WTC11 (cell line): ENCODE data around the gene ASS1. TPM values are rescaled to one million over a fixed set of nuclear protein-coding genes. Genes with fewer than 3 reads are reported as not detected.

Experiments
- ATAC-seq: fragments of 200-7000 bp; cut with Tn5 transposase; 2 replicates; pipeline ENCODE4 v1.10.0; 2021; ENCODE audit warnings: mild to moderate bottlenecking, moderate library complexity
- CTCF ChIA-PET: fragments of 300-600 bp; sonication (Branson Sonifier 250); formaldehyde crosslinking; loops from one replicate; lab custom pipeline; 2021; ENCODE audit warnings: antibody characterized with exemption; lab: Charles Lee
- POLR2A ChIA-PET: fragments of 350-600 bp; sonication (Branson Sonifier 250); formaldehyde crosslinking; loops from one replicate; lab custom pipeline; 2021; ENCODE audit warnings: antibody characterized with exemption; lab: Charles Lee
- DNase-seq: peaks from one replicate; pipeline ENCODE4 v3.0.0; 2021; ENCODE audit warnings: low spot score
- H3K27ac Mint-ChIP-seq: 2 replicates; pipeline ENCODE4 v1.8.0; 2021; ENCODE audit warnings: mixed read lengths
- H3K27me3 Mint-ChIP-seq: 2 replicates; pipeline ENCODE4 v1.8.0; 2021; ENCODE audit warnings: low read depth, mild to moderate bottlenecking, moderate library complexity, mixed read lengths
- H3K36me3 Mint-ChIP-seq: 2 replicates; pipeline ENCODE4 v1.8.0; 2021; ENCODE audit warnings: mixed read lengths
- H3K4me1 Mint-ChIP-seq: 2 replicates; pipeline ENCODE4 v1.8.0; 2022; ENCODE audit warnings: mixed read lengths
- H3K4me3 Mint-ChIP-seq: 2 replicates; pipeline ENCODE4 v1.8.0; 2021; ENCODE audit warnings: mild to moderate bottlenecking, moderate library complexity, mixed read lengths
- H3K9me3 Mint-ChIP-seq: 2 replicates; pipeline ENCODE4 v1.8.0; 2021; ENCODE audit warnings: mixed read lengths
- EMX1 ChIP-seq: fragments of 250-450 bp; sonication (Bioruptor Pico); IDR thresholded peaks from 2 replicates; pipeline ENCODE4 v1.8.0; 2021; ENCODE audit warnings: mild to moderate bottlenecking
- ETV6 ChIP-seq: sonication (generic); formaldehyde crosslinking; IDR thresholded peaks from 2 replicates; pipeline ENCODE4 v1.8.1; 2022; ENCODE audit warnings: mild to moderate bottlenecking, missing genetic modification reagents
- FOXJ3 ChIP-seq: sonication (generic); formaldehyde crosslinking; IDR thresholded peaks from 2 replicates; pipeline ENCODE4 v1.9.0; 2021; ENCODE audit warnings: missing genetic modification reagents, mild to moderate bottlenecking, borderline replicate concordance
- GABPB1 ChIP-seq: sonication (generic); formaldehyde crosslinking; IDR thresholded peaks from 2 replicates; pipeline ENCODE4 v1.8.1; 2023; ENCODE audit warnings: mild to moderate bottlenecking, missing genetic modification reagents
- GTF2I ChIP-seq: fragments of 250-450 bp; sonication (Bioruptor Pico); conservative IDR thresholded peaks from 2 replicates; pipeline ENCODE4 v1.4.0; 2021; ENCODE audit warnings: mild to moderate bottlenecking
- MXD4 ChIP-seq: fragments of 250-450 bp; sonication (Bioruptor Pico); IDR thresholded peaks from 2 replicates; pipeline ENCODE4 v1.8.0; 2021; ENCODE audit warnings: mild to moderate bottlenecking, moderate library complexity, borderline replicate concordance
- NFYB ChIP-seq: sonication (generic); formaldehyde crosslinking; conservative IDR thresholded peaks from 2 replicates; pipeline ENCODE4 v1.8.0; 2022; ENCODE audit warnings: low read depth, missing genetic modification reagents
- OVOL2 ChIP-seq: fragments of 250-450 bp; sonication (Bioruptor Pico); IDR thresholded peaks from 2 replicates; pipeline ENCODE4 v1.9.0; 2021; ENCODE audit warnings: mild to moderate bottlenecking, borderline replicate concordance
- RORB ChIP-seq: fragments of 250-450 bp; sonication (Bioruptor Pico); IDR thresholded peaks from 2 replicates; pipeline ENCODE4 v1.9.0; 2021; ENCODE audit warnings: mild to moderate bottlenecking
- SP1 ChIP-seq: sonication (generic); formaldehyde crosslinking; conservative IDR thresholded peaks from 2 replicates; pipeline ENCODE4 v1.8.1; 2022; ENCODE audit warnings: missing genetic modification reagents
- TCF7 ChIP-seq: sonication (generic); formaldehyde crosslinking; IDR thresholded peaks from 2 replicates; pipeline ENCODE4 v1.8.0; 2022; ENCODE audit warnings: mild to moderate bottlenecking, low read depth, missing genetic modification reagents, moderate library complexity
- TEAD1 ChIP-seq: sonication (generic); formaldehyde crosslinking; IDR thresholded peaks from 2 replicates; pipeline ENCODE4 v1.8.0; 2022; ENCODE audit warnings: mild to moderate bottlenecking, missing genetic modification reagents
- ZNF121 ChIP-seq: sonication (generic); formaldehyde crosslinking; IDR thresholded peaks from 2 replicates; pipeline ENCODE4 v1.8.0; 2023; ENCODE audit warnings: missing genetic modification reagents
- ZNF416 ChIP-seq: fragments of 250-450 bp; sonication (Bioruptor Pico); IDR thresholded peaks from 2 replicates; pipeline ENCODE4 v1.9.0; 2021; ENCODE audit warnings: mild to moderate bottlenecking, inconsistent platforms
- ZNF423 ChIP-seq: fragments of 250-450 bp; sonication (Bioruptor Pico); IDR thresholded peaks from 2 replicates; pipeline ENCODE4 v2.1.2; 2022; ENCODE audit warnings: mild to moderate bottlenecking, moderate library complexity
- ZNF671 ChIP-seq: fragments of 250-450 bp; sonication (Bioruptor Pico); IDR thresholded peaks from 2 replicates; pipeline ENCODE4 v1.8.0; 2021; ENCODE audit warnings: mild to moderate bottlenecking
- total RNA-seq: library from RNA; stranded (reverse); gene quantifications from 3 replicates; pipeline ENCODE4 v1.2.3, GENCODE V29; 2021
- TF ChIP-seq, protein P1 (sequence below): sonication (generic); formaldehyde crosslinking; IDR thresholded peaks from 2 replicates; pipeline ENCODE4 v1.8.1; 2023; ENCODE audit warnings: mild to moderate bottlenecking, missing genetic modification reagents
- TF ChIP-seq, protein P2 (sequence below): fragments of 250-450 bp; sonication (Bioruptor Pico); IDR thresholded peaks from 2 replicates; pipeline ENCODE4 v1.9.0; 2021; ENCODE audit warnings: mild to moderate bottlenecking, borderline replicate concordance
- TF ChIP-seq, protein P3 (sequence below): sonication (generic); formaldehyde crosslinking; IDR thresholded peaks from 2 replicates; pipeline ENCODE4 v1.8.1; 2023; ENCODE audit warnings: mild to moderate bottlenecking, missing genetic modification reagents

ASS1 gene
- total RNA-seq, 1 experiment from 2014 or later, result 95.7 TPM

DNA sequence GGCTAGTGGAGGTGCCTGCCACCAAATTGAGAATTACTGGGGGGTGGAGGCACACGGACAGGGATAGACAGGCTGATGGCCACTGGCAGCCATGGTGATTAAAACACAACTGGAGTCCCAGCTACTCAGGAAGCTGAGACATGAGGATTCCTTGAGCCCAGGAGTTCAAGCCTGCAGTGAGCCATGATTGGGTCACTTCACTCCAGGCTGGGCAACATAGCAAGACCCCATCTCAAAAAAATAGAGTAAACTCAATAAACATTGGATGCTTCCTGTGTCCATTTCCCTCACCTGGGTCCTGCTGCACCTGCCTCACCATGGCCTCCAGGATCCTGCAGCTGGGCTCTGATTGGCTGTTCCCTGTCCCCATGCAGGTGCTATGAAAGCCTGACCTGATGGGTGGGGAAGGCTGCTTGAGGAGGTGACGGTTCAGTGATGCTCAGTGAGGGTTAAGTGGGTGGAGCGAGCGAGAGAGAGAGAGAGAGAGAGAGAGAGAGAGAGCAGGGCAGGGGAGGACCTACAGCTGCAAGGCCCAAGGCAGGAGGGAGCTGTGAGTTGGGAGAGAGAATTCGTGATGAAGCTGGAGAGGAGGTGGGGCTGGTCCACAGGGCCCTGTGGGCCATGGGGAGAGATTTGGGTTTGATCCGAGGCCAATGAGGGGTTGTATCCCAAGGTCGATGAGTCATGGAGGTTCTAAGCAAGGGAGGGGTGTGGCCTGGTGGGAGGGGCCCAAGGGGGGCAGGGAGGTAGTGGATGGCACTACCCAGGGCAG, 97.9 kb downstream of the ASS1 start:
- ATAC-seq (no peak), DNase-seq (no peak)
- Mint-ChIP-seq H3K4me1 (peaks cover 37% of the 10 kb centered on the region), H3K36me3 (no peaks in the 10 kb centered on the region), H3K4me3 (no peak overlapping the region), H3K27ac (no peak overlapping the region), H3K9me3 (no peaks in the 10 kb centered on the region), H3K27me3 (peaks cover 11% of the 10 kb centered on the region)
- TF ChIP-seq SP1 (CRISPR knock-in tag), result no peak
- peak; percentile 77; the same call in 1 of the 2 replicates for TF ChIP-seq ZNF121 (CRISPR knock-in tag)
- ChIA-PET POLR2A (interaction anchor here (1.0 kb wide), 1 partner anchor 13 kb away, joined by 3 read pairs; no protein-coding TSS in a partner anchor), CTCF (interaction anchor here (0.5 to 1.6 kb wide), 2 partner anchors 37 to 77 kb away, joined by 5 read pairs; partner anchors contain the start of gene FUBP3)

DNA sequence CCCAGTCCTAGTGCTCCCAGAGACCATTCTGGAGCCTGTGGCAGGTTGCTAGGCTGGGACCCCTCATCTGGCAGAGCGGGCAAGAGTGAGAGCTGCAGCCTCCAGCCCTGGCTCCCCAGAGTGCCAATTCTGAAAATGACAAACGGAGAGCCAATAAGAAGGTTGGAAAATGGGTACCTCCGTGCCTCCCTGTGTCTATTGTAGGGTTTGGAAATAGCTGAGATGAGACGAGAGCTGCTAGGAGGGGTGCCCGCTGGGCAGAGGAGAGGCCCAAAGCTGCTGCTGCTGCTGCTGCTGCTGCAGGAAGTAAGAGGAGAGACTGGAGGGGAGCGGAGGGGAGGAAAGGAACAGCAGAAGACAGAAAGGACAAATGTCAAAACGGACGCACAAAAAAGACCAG, 98.6 kb downstream of the ASS1 start:
- no peak for TF ChIP-seq FOXJ3 (CRISPR knock-in tag)
- TF ChIP-seq ZNF416, result no peak
- TF ChIP-seq GTF2I (CRISPR knock-in tag), result no peak
- DNase-seq, result no peak
- Mint-ChIP-seq H3K9me3 (peaks cover under 1% of the 10 kb centered on the region; the same call in 1 of the 2 replicates), H3K27ac (no peak overlapping the region), H3K27me3 (peaks cover 7% of the 10 kb centered on the region), H3K4me3 (no peak overlapping the region), H3K4me1 (peaks cover 34% of the 10 kb centered on the region), H3K36me3 (no peaks in the 10 kb centered on the region)
- ChIA-PET CTCF (no interaction called here), POLR2A (interaction anchor here (1.0 kb wide), 1 partner anchor 14 kb away, joined by 3 read pairs; no protein-coding TSS in a partner anchor)
- no peak for ATAC-seq

DNA sequence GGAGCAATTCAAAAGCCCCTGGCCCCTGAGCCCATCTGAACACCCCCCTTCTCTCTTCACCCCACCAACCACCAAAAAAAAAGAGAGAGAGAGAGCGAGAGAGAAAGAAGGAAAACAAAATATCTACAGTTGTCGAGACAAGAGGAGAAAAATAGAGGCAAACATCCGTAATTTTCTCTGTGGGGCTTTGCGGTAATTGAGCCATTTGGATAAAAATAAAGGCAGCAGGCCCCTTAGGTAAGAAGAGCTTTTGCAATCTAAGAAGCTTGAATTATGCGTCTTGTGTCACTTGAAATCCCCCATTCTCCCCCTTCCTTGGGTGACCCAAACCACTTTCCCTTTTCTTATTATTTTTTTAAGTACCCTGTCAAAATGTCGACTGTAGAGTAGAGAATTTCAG, 99.1 kb downstream of the ASS1 start:
- Mint-ChIP-seq H3K36me3 (peaks cover 2% of the 10 kb centered on the region), H3K4me3 (no peak overlapping the region), H3K9me3 (peaks cover 5% of the 10 kb centered on the region), H3K27me3 (peaks cover 7% of the 10 kb centered on the region; the same call in 1 of the 2 replicates), H3K4me1 (peaks cover 34% of the 10 kb centered on the region), H3K27ac (no peak overlapping the region)
- no peak for DNase-seq
- ChIA-PET POLR2A (interaction anchor here (1.0 kb wide), 1 partner anchor 14 kb away, joined by 3 read pairs; no protein-coding TSS in a partner anchor), CTCF (no interaction called here)
- TF ChIP-seq, protein P1, sequence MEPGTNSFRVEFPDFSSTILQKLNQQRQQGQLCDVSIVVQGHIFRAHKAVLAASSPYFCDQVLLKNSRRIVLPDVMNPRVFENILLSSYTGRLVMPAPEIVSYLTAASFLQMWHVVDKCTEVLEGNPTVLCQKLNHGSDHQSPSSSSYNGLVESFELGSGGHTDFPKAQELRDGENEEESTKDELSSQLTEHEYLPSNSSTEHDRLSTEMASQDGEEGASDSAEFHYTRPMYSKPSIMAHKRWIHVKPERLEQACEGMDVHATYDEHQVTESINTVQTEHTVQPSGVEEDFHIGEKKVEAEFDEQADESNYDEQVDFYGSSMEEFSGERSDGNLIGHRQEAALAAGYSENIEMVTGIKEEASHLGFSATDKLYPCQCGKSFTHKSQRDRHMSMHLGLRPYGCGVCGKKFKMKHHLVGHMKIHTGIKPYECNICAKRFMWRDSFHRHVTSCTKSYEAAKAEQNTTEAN, result no peak
- TF ChIP-seq EMX1 (CRISPR knock-in tag) (no peak), ZNF671 (CRISPR knock-in tag) (no peak), GABPB1 (CRISPR knock-in tag) (no peak), TEAD1 (no peak), ETV6 (CRISPR knock-in tag) (no peak), TCF7 (CRISPR knock-in tag) (no peak), RORB (CRISPR knock-in tag) (no peak), FOXJ3 (CRISPR knock-in tag) (no peak), OVOL2 (no peak), ZNF423 (CRISPR knock-in tag) (no peak), MXD4 (CRISPR knock-in tag) (no peak), SP1 (CRISPR knock-in tag) (no peak), NFYB (no peak)
- TF ChIP-seq, protein P2, sequence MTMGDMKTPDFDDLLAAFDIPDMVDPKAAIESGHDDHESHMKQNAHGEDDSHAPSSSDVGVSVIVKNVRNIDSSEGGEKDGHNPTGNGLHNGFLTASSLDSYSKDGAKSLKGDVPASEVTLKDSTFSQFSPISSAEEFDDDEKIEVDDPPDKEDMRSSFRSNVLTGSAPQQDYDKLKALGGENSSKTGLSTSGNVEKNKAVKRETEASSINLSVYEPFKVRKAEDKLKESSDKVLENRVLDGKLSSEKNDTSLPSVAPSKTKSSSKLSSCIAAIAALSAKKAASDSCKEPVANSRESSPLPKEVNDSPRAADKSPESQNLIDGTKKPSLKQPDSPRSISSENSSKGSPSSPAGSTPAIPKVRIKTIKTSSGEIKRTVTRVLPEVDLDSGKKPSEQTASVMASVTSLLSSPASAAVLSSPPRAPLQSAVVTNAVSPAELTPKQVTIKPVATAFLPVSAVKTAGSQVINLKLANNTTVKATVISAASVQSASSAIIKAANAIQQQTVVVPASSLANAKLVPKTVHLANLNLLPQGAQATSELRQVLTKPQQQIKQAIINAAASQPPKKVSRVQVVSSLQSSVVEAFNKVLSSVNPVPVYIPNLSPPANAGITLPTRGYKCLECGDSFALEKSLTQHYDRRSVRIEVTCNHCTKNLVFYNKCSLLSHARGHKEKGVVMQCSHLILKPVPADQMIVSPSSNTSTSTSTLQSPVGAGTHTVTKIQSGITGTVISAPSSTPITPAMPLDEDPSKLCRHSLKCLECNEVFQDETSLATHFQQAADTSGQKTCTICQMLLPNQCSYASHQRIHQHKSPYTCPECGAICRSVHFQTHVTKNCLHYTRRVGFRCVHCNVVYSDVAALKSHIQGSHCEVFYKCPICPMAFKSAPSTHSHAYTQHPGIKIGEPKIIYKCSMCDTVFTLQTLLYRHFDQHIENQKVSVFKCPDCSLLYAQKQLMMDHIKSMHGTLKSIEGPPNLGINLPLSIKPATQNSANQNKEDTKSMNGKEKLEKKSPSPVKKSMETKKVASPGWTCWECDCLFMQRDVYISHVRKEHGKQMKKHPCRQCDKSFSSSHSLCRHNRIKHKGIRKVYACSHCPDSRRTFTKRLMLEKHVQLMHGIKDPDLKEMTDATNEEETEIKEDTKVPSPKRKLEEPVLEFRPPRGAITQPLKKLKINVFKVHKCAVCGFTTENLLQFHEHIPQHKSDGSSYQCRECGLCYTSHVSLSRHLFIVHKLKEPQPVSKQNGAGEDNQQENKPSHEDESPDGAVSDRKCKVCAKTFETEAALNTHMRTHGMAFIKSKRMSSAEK (CRISPR knock-in tag), result no peak
- TF ChIP-seq, protein P3, sequence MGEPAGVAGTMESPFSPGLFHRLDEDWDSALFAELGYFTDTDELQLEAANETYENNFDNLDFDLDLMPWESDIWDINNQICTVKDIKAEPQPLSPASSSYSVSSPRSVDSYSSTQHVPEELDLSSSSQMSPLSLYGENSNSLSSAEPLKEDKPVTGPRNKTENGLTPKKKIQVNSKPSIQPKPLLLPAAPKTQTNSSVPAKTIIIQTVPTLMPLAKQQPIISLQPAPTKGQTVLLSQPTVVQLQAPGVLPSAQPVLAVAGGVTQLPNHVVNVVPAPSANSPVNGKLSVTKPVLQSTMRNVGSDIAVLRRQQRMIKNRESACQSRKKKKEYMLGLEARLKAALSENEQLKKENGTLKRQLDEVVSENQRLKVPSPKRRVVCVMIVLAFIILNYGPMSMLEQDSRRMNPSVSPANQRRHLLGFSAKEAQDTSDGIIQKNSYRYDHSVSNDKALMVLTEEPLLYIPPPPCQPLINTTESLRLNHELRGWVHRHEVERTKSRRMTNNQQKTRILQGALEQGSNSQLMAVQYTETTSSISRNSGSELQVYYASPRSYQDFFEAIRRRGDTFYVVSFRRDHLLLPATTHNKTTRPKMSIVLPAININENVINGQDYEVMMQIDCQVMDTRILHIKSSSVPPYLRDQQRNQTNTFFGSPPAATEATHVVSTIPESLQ (CRISPR knock-in tag), result no peak
- ATAC-seq, result no peak
